HG02610 (cell line): ENCODE measurements around the gene EXOC2.
A peak's percentile ranks its signal among the peaks of the same experiment; 100 is the strongest.

Source experiments
- ATAC-seq: cut with Tn5 transposase; IDR thresholded peaks from one replicate; pipeline ENCODE4 v1.9.1; 2021; ENCODE audit warnings: mild to moderate bottlenecking, moderate library complexity; ENCODE audit not compliant: unreplicated experiment

EXOC2 gene

GRCh38 chr6:503610-504362 lies 189.2 kb downstream of the EXOC2 start:
- ATAC-seq, result no peak

- ATAC-seq, result no peak
Measured at GRCh38 chr6:502761-503160, 190.2 kb downstream of the EXOC2 start.

DNA sequence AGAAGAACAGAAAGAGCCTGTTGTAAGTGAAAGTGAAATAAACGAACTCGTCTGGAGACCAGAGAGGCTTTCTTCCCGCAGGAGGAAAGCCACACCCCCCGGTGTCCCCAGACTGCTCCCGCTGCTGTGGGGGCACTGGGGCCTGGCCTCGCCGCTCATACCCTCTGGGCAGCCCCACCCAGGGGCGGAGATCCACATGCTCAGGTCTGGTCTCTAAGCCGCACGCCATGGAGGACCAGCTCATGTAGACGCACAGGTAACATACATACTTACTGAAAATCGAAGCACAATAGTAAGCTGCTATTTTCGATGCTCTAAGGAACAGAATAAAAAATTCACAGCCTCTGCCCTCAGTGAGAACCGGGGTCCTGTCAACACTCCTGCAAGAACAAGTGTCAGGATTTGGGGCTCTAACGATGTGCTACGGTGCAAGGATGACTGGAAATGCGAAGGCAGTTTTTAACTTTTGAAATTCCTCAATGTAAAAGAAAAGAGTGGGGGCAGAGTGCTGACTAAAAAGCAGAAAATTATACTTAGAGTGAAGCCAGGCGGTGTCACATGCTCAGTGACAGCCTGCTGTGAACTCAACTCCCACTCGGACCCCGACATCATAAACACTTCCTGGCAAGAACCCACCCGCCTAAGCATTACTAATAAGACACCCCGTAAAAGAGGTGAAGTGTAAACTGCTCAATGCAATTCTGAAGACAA lies 190.9 kb downstream of the EXOC2 start:
- ATAC-seq, result no peak

DNA sequence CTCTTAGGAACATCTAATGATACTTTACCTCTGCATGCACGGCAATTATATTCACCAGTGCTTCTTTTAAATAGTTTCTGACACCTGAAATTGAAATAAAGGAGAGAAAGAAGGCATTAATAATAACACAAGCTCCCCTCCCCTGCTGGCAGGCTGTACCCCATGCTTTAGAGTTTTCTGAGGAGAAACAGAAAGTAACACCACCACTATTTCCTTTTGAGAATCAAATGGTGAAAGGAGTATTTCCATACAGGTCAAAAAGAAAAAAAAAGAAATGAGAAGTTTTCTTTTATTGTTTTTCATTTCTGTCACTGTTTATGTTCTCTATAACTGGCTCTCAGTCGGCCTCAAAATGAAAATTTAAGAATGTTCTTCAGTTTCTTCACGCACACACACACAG lies 193.3 kb downstream of the EXOC2 start:
- peak; percentile 35 for ATAC-seq

- ATAC-seq, result peak; percentile 77
Measured at GRCh38 chr6:498795-499231, 194.1 kb downstream of the EXOC2 start.

DNA sequence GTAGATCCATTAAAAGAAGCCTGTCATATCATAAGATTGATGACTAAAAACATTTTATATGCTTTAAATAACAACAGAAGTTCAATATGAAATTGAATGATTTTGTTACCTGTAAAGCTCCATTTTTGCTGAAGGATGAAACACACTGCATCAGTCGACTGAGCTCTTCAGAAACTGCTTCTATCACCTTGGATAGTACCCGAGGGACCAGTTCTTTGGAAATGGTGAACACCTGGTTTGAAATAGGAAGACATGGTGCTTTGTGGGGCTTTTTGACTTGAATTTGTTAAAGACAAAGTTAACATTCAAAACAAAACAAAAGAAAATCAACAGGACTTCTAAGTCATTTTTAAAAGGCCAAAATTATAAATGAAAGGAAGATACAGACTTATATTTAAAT lies 195.7 kb downstream of the EXOC2 start:
- no peak for ATAC-seq

GRCh38 chr6:496649-497048 lies 196.3 kb downstream of the EXOC2 start:
- no peak for ATAC-seq

DNA sequence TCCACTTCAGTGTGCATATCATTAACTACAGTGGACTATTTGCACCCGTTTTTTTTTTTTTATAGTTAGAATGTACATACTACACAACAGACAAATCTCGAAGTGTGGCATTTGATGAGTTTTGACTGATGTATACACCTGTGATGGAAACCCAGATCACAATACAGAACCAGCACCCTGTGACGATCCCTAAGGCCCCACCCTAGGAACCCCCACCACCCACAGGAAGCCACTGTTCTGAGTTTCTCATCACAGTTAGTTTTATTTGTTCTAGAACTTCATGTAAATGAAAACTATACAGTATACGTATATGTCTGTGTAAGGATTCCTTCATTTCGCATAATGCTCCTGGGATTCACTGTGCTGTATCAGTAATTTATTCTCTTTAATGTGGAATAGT lies 198.5 kb downstream of the EXOC2 start:
- no peak for ATAC-seq

DNA sequence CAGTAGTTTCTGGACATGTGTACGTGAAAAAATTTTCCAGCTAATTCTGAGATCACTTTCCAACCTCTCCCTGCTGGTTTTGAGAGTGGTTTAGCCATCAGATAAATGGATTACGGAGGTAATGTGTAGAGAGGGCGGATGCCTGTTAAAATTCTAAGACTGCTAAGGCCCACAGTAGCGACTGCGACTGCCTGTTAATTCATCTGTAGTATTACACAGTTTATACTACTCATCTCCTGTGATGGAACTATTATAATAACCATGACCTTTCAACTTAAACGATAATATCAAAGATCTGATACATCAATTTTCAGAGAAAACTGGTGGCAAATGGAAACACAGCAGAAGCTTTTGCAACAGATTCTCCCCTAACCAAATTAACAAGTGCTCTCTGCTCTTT lies 199.1 kb downstream of the EXOC2 start:
- ATAC-seq, result no peak

DNA sequence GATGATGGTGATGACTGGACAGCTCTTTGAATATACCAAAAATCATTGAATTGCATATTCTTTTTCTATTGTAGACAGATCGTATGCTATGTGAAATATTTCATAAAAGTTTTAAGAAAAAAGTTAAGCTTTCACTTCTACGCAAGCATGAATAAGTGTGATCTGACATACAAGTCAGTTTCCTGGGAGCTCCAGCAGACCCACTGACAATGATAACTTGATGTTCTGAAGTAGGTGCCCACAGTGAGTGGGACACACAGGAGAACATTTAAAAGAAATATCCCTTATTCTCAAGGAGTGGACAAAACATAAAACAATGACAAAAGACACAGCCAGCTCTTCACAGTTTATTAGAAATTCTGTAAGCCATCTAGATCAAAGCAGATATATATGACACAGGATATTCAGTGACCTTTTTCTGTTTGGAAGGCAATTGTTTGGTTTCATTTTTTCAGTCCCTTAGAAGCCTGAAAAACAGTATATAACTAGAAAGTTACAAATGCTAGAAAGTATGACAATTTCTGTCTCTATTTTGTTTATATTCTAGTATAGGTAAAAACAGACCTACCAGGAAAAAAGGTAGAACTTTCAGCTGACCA lies 200.0 kb downstream of the EXOC2 start:
- no peak for ATAC-seq

DNA sequence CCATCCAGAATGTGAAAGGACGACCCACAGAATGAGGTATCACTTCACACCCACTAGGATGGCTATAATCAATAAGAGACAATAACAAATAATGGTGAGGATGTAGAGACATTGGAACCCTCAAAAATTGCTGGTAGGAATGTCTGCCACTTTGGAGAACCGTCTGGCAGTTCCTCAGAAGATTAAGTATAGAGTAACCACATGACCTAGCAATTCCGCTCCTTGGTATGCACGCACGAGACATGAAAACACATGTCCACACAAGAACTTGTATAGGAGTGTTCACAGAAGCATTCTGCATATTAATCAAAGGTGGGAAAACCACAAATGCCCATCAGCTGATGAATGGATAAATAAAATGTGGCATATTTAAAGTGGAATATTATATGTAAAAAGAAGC lies 200.8 kb downstream of the EXOC2 start:
- ATAC-seq, result no peak

DNA sequence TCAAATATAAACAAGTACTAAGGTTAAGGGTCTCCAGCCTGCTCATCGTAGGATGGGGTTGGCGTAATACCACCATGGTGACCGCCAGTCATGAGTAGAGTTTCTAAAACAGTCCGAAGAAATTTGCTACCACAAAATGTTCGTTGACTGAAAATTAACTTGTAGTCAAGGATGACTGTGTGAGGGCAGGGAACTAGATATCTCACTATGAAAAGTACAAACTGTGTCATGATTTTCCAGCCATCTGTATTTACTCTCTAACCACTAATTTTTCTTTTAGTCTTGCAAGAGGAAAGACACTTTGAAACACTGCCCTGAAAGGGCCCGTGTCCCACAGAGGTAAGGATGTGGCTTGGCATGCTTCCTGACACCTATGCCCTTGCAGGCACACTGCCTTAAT lies 201.7 kb downstream of the EXOC2 start:
- ATAC-seq, result no peak

DNA sequence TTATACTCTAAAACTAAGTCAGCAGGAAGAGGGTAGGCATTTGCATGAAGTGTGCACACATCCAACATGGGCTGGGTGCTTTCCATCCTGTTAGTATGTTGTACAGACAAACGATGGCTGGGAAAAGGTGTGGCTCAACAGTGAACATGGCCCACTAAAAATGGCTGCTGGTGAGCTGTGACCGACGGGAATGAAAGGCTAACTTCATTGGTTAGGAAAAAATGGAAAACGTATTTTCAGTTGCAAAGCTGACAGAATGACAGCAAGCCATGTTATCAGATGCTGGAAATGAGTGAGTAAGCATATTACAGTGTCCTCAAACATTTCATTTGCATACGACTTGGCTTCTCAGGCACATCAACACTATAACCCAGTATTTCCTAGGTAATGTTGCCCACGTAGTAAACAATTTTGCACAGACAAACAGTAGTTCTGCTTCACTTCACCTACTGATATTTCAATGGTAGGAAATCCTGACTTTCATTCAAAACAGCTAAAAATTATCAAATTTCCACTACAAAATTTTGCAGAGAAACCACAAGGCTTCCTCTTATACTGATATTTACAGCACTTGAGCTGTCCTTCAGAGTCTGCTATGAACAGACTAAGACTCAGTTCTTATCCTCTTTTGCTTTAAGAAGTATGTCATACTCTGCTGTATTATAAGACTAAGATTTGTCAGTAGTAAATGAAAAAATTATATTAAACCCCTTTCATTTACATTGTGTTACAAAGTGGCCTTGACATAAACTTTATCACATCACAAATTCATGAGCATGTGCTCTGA lies 202.5 kb downstream of the EXOC2 start:
- ATAC-seq, result peak; percentile 57

DNA sequence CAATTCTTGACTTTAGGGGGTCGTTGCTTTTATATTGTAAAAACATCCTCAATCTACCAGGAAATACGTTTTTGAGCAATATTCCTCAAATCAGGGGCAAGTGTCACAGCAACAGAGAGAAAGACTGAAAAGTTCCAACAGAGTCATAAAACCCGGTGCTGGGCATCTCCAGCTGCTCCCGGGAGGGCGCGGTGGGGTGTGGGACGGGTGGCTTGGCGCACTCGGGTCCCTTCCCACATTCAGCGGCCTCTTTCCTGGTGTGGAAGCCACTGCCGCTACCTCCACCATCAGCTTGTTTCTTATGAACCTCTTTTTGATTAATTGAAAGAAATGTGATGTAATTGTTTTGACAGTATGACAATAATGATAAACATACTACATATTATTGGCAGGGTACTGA lies 203.2 kb downstream of the EXOC2 start:
- ATAC-seq, result no peak

- no peak for ATAC-seq
Measured at GRCh38 chr6:489001-489400, 203.9 kb downstream of the EXOC2 start.

GRCh38 chr6:487956-488355 lies 205.0 kb downstream of the EXOC2 start:
- ATAC-seq, result no peak

- ATAC-seq, result no peak
Measured at GRCh38 chr6:485655-486170, 207.2 kb downstream of the EXOC2 start.

DNA sequence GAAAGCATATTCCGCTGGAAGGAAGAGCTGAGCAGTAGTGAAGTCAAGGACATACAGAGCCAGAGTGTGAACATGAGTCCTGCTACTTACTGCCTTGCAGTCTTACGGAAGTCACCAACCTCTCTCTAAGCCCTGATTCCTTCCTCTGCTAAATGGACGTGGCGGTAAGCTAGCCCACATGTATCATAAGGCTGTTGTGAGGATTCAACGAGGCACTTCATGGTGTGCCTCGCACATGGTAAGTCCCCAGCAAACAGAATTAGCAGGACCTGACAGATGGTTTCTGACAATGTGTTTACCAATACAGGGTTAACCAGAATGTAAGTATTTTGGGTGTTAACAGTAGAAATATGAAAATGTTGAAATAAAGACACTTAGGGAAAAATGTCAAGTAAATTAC lies 208.2 kb downstream of the EXOC2 start:
- ATAC-seq, result no peak

- ATAC-seq, result peak; percentile 80
Measured at GRCh38 chr6:484086-484745, 208.7 kb downstream of the EXOC2 start.

- no peak for ATAC-seq
Measured at GRCh38 chr6:475314-475713, 217.6 kb downstream of the EXOC2 start.
